H1 (cell line): ENCODE data around the gene ERLIN1. TPM values are rescaled to one million over a fixed set of nuclear protein-coding genes. Genes with fewer than 3 reads are reported as not detected.

Source experiments
- CTCF ChIA-PET: fragments of 300-600 bp; sonication (Branson Sonifier 250); formaldehyde crosslinking; loops from one replicate; lab custom pipeline; 2021; ENCODE audit not compliant: partially characterized antibody; lab: Charles Lee
- POLR2A ChIA-PET: fragments of 300-600 bp; sonication (Branson Sonifier 250); formaldehyde crosslinking; loops from one replicate; lab custom pipeline; 2021; ENCODE audit warnings: inconsistent platforms; ENCODE audit not compliant: partially characterized antibody; lab: Charles Lee
- DNase-seq, 2 experiments: peaks; one replicate each; pipeline versions ENCODE4 v3.0.0 to v3.0.0-alpha.2; 2010 to 2022; ENCODE audit warnings: low spot score in 2 of 2, low read depth in 1 of 2, mixed read lengths in 1 of 2
- FAIRE-seq: peaks from 2 replicates; lab custom pipeline; 2011; peaks lifted over from hg19 to GRCh38; lab: Jason Lieb, UNC
- H2AFZ ChIP-seq: 2 replicates; pipeline ENCODE4 v1.8.1; 2012; ENCODE audit warnings: low read length, inconsistent platforms
- H2AK5ac ChIP-seq: 2 replicates; pipeline ENCODE4 v1.6.1; 2013; ENCODE audit warnings: low read depth, low read length
- H2BK120ac ChIP-seq: replicated peaks from 2 replicates; pipeline ENCODE3; 2013; ENCODE audit warnings: low read depth, low read length, inconsistent platforms
- H2BK12ac ChIP-seq: 2 replicates; pipeline ENCODE4 v1.6.1; 2013; ENCODE audit warnings: low read depth, low read length
- H2BK15ac ChIP-seq: 2 replicates; pipeline ENCODE4 v1.6.1; 2013; ENCODE audit warnings: low read length
- H2BK20ac ChIP-seq: 2 replicates; pipeline ENCODE4 v1.6.1; 2013; ENCODE audit warnings: low read length
- H2BK5ac ChIP-seq: 2 replicates; pipeline ENCODE4 v1.6.1; 2013; ENCODE audit warnings: low read depth, low read length
- H3K14ac ChIP-seq: 2 replicates; pipeline ENCODE4 v1.6.1; 2013; ENCODE audit warnings: inconsistent platforms; ENCODE audit not compliant: insufficient read length
- H3K18ac ChIP-seq: 2 replicates; pipeline ENCODE4 v1.6.1; 2013; ENCODE audit warnings: low read length; ENCODE audit errors: extremely low read depth
- H3K23ac ChIP-seq: 2 replicates; pipeline ENCODE4 v1.6.1; 2013; ENCODE audit warnings: inconsistent platforms; ENCODE audit not compliant: insufficient read length
- H3K23me2 ChIP-seq: 2 replicates; pipeline ENCODE4 v1.6.1; 2013; ENCODE audit warnings: low read depth, low read length
- H3K27ac ChIP-seq: 2 replicates; pipeline ENCODE4 v1.6.1; 2011; ENCODE audit warnings: low read depth, low read length, inconsistent platforms
- H3K27me3 ChIP-seq, 4 experiments: replicated peaks in 1 of 4; 1 replicate in 1 of 4; 2 replicates in 3 of 4; pipeline versions ENCODE4 v1.6.1 to v1.8.1; 2011 to 2013; ENCODE audit warnings: low read length in 3 of 4, mild to moderate bottlenecking in 3 of 4, inconsistent platforms in 2 of 4, mixed read lengths in 2 of 4, moderate library complexity in 1 of 4; ENCODE audit not compliant: control insufficient read depth in 3 of 4, insufficient read depth in 3 of 4; ENCODE audit errors: extremely low read depth in 1 of 4
- H3K36me3 ChIP-seq, 4 experiments: 2 replicates each; pipeline versions ENCODE4 v1.6.1 to v1.8.1; 2011 to 2013; ENCODE audit warnings: mild to moderate bottlenecking in 4 of 4, low read length in 3 of 4, moderate library complexity in 2 of 4, control low read depth in 1 of 4, inconsistent platforms in 1 of 4; ENCODE audit not compliant: insufficient read depth in 4 of 4, control insufficient read depth in 2 of 4
- H3K4ac ChIP-seq: replicated peaks from 2 replicates; pipeline ENCODE3; 2013; ENCODE audit warnings: low read length, low read depth, mixed read lengths, inconsistent platforms; ENCODE audit not compliant: insufficient read length
- H3K4me1 ChIP-seq, 4 experiments: replicated peaks in 1 of 4; 1 replicate in 1 of 4; 2 replicates in 3 of 4; pipeline versions ENCODE4 v1.6.1 to v1.8.1; 2011 to 2013; ENCODE audit warnings: low read length in 3 of 4, inconsistent platforms in 2 of 4, mixed read lengths in 1 of 4; ENCODE audit not compliant: insufficient read depth in 4 of 4, control insufficient read depth in 3 of 4
- H3K4me2 ChIP-seq, 2 experiments: 2 replicates each; pipeline versions ENCODE4 v1.6.1 to v1.8.1; 2011 to 2013; ENCODE audit warnings: low read depth in 2 of 2, low read length in 2 of 2, control low read depth in 1 of 2, inconsistent platforms in 1 of 2, mild to moderate bottlenecking in 1 of 2; ENCODE audit not compliant: insufficient read depth in 1 of 2
- H3K4me3 ChIP-seq, 4 experiments: fragments of 200-600, 300-600 bp in 1 of 4; sonication (generic), shearing (Covaris generic), sonication (Bioruptor Twin) in 1 of 4; 2 replicates each; pipeline versions ENCODE4 v1.5.1 to v1.8.1; 2011 to 2016; ENCODE audit warnings: low read length in 4 of 4, low read depth in 3 of 4, control low read depth in 2 of 4, inconsistent platforms in 2 of 4, mild to moderate bottlenecking in 2 of 4, mixed read lengths in 1 of 4, moderate library complexity in 1 of 4; ENCODE audit not compliant: insufficient read depth in 2 of 4; ENCODE audit errors: extremely low read depth in 1 of 4
- H3K56ac ChIP-seq: replicated peaks from 2 replicates; pipeline ENCODE3; 2013; ENCODE audit warnings: low read depth, mild to moderate bottlenecking, mixed read lengths, low read length, inconsistent platforms; ENCODE audit not compliant: insufficient read length
- H3K79me1 ChIP-seq: 2 replicates; pipeline ENCODE4 v1.6.1; 2013; ENCODE audit warnings: low read depth, low read length, control low read depth
- H3K79me2 ChIP-seq, 2 experiments: 2 replicates each; pipeline versions ENCODE4 v1.6.1 to v1.8.1; 2012 to 2013; ENCODE audit warnings: low read length in 2 of 2, mild to moderate bottlenecking in 2 of 2, inconsistent platforms in 1 of 2; ENCODE audit not compliant: insufficient read depth in 2 of 2, control insufficient read depth in 1 of 2
- H3K9ac ChIP-seq, 4 experiments: replicated peaks in 1 of 4; 1 replicate in 1 of 4; 2 replicates in 3 of 4; pipeline versions ENCODE4 v1.6.1 to v1.8.1; 2011 to 2013; ENCODE audit warnings: low read depth in 3 of 4, low read length in 3 of 4, control low read depth in 2 of 4, mild to moderate bottlenecking in 2 of 4, moderate library complexity in 2 of 4, inconsistent platforms in 1 of 4; ENCODE audit errors: extremely low read depth in 1 of 4
- H3K9me3 ChIP-seq, 2 experiments: 2 replicates each; pipeline versions ENCODE4 v1.6.1 to v1.8.1; 2012 to 2013; ENCODE audit warnings: mild to moderate bottlenecking in 2 of 2, moderate library complexity in 2 of 2, control low read depth in 1 of 2, inconsistent platforms in 1 of 2, low read depth in 1 of 2, low read length in 1 of 2, mixed read lengths in 1 of 2; ENCODE audit not compliant: insufficient read depth in 2 of 2
- H4K20me1 ChIP-seq, 2 experiments: replicated peaks in 1 of 2; 2 replicates each; pipeline versions ENCODE3 to v1.8.1; 2011 to 2013; ENCODE audit warnings: inconsistent platforms in 2 of 2, low read length in 2 of 2, mild to moderate bottlenecking in 1 of 2; ENCODE audit not compliant: insufficient read depth in 2 of 2, control insufficient read depth in 1 of 2
- H4K5ac ChIP-seq: 2 replicates; pipeline ENCODE4 v1.6.1; 2013; ENCODE audit warnings: low read length, low read depth, mixed read lengths, inconsistent platforms; ENCODE audit not compliant: insufficient read length
- H4K8ac ChIP-seq: 2 replicates; pipeline ENCODE4 v1.8.0; 2013; ENCODE audit warnings: mild to moderate bottlenecking, moderate library complexity, low read length, inconsistent platforms; ENCODE audit not compliant: insufficient read depth; ENCODE audit errors: extremely low read depth
- H4K91ac ChIP-seq: replicated peaks from 2 replicates; pipeline ENCODE3; 2013; ENCODE audit warnings: low read length, mixed read lengths, inconsistent platforms; ENCODE audit not compliant: insufficient read length
- CBX8 ChIP-seq: fragments of 300-800, 300-1000 bp; sonication (generic); IDR thresholded peaks from 2 replicates; pipeline ENCODE4 v1.7.1; 2016; ENCODE audit warnings: low read depth, low read length, borderline replicate concordance
- POLR2A ChIP-seq, 2 experiments: IDR thresholded peaks; 1 replicate in 1 of 2; 2 replicates in 1 of 2; pipeline ENCODE4 v1.6.1; 2011; ENCODE audit warnings: low read depth in 2 of 2, low read length in 2 of 2, mild to moderate bottlenecking in 2 of 2; ENCODE audit errors: control extremely low read depth in 1 of 2
- RFX5 ChIP-seq: IDR thresholded peaks from 2 replicates; pipeline ENCODE4 v1.6.1; 2011; ENCODE audit warnings: low read depth, low read length, improper control_type of control experiment, borderline replicate concordance
- WGBS, 2 experiments: shearing (Covaris generic) in 1 of 2; methylation state at CpG; one replicate each; pipeline versions ENCODE4 v1.1.6 to v1.1.7; 2013 to 2015; ENCODE audit warnings: low lambda C conversion rate in 2 of 2, mixed read lengths in 2 of 2, inconsistent platforms in 1 of 2, low coverage in 1 of 2, missing lambda C conversion rate in 1 of 2; ENCODE audit not compliant: insufficient replicate concordance in 2 of 2, insufficient coverage in 1 of 2, insufficient read length in 1 of 2; ENCODE audit errors: extremely low coverage in 1 of 2, missing lambda C conversion rate in 1 of 2; 5-methylcytosine and 5-hydroxymethylcytosine counted together
- polyA plus RNA-seq, 7 experiments: library from polyadenylated mRNA; depleted of rRNA in 3 of 7; stranded (reverse) in 5 of 7; unstranded in 2 of 7; fragments of >200 nt in 5 of 7; fragments of 200-250 nt in 2 of 7; gene quantifications; 1 replicate in 5 of 7; 2 replicates in 1 of 7; 4 replicates in 1 of 7; pipeline versions ENCODE4 v1.2.1 to v1.2.3, GENCODE V29; 2011 to 2013; ENCODE audit warnings: missing spikeins in 2 of 7, mixed read lengths in 2 of 7
- total RNA-seq: library from RNA; stranded (reverse); fragmentation: NEBNext Ultra II Directional; extraction: Animal tissue kit (Norgen Biotek cat#: 25700); gene quantifications from 2 replicates; pipeline ENCODE4 v1.2.1, GENCODE V29; 2021

ERLIN1 gene
- total and polyA plus RNA-seq, 2 of the 8 experiments (the other 6 are each of a cell fraction or from before 2014, with no cell fraction given): 16.5 to 32.0 TPM

- Histone ChIP-seq H3K4me1 (no peaks in the 10 kb centered on the region), H2BK20ac (no peak overlapping the region), H3K18ac (no peak overlapping the region), H2BK5ac (no peak overlapping the region), H3K56ac (no peak overlapping the region), H2AFZ (no peak overlapping the region), H3K27me3 (no peaks in the 10 kb centered on the region), H2BK15ac (no peak overlapping the region), H3K27ac (no peak overlapping the region), H3K4me2 (no peak overlapping the region), H4K5ac (no peak overlapping the region), H3K79me2 (peaks cover 3 to 21% of the 10 kb centered on the region in 2 experiments), H2AK5ac (no peak overlapping the region), H4K8ac (no peak overlapping the region), H4K91ac (no peak overlapping the region), H3K9ac (no peak overlapping the region; a peak in 1 of 7 replicates), H3K9me3 (no peaks in the 10 kb centered on the region), H3K4ac (no peak overlapping the region), H3K14ac (no peak overlapping the region), H3K23ac (no peak overlapping the region), H3K23me2 (peaks cover 7% of the 10 kb centered on the region), H4K20me1 (peaks cover 2 to 3% of the 10 kb centered on the region in 2 experiments), H3K4me3 (no peak overlapping the region), H2BK12ac (no peak overlapping the region), H2BK120ac (no peak overlapping the region), H3K36me3 (peaks cover 5 to 44% (median 27%) of the 10 kb centered on the region in 4 experiments; a peak in 7 of 8 replicates), H3K79me1 (peaks cover 6% of the 10 kb centered on the region)
- WGBS, 2 experiments: 91% methylated on average over 2 of the region's 2 CpGs; no CpG with 5 or more reads in 1 of the 2 experiments
- TF ChIP-seq CBX8: no peak
- TF ChIP-seq POLR2A (IDR thresholded peaks at IDR 0.05; ENCODE audit: control extremely low read depth in 1 of 2, low read depth in 2 of 2, low read length in 2 of 2): no peak
- TF ChIP-seq RFX5: no peak
- DNase-seq: no peak
- ChIA-PET POLR2A (interaction anchor here (0.6 to 1.5 kb wide), 3 partner anchors 55 to 884 kb away, joined by 3 to 4 read pairs (median 3); no protein-coding TSS in a partner anchor), CTCF (interaction anchor here (1.5 kb wide), 1 partner anchor 9 kb away, joined by 6 read pairs; no protein-coding TSS in a partner anchor)
- FAIRE-seq: no peak
Observed at GRCh38 chr10:100232101-100232500, 46.3 kb upstream of the ERLIN1 start.
